Neural progenitor cell (in vitro differentiated cells): ENCODE measurements around the gene CREBBP. TPM values are rescaled to one million over a fixed set of nuclear protein-coding genes. Genes with fewer than 3 reads are reported as not detected.

Experiments used
- DNase-seq: peaks from one replicate; pipeline ENCODE4 v3.0.0-alpha.2; 2016; ENCODE audit warnings: low spot score
- H2AFZ ChIP-seq: fragments of 200-600 bp; sonication (generic); replicated peaks from 2 replicates; pipeline ENCODE4 v1.6.1; 2016; ENCODE audit warnings: antibody characterized with exemption
- H3F3A ChIP-seq: fragments of 200-600 bp; sonication (generic); 2 replicates; pipeline ENCODE4 v1.6.1; 2016; ENCODE audit warnings: antibody characterized with exemption, low read depth
- H3K27ac ChIP-seq: fragments of 200-600 bp; sonication (generic); 2 replicates; pipeline ENCODE4 v1.5.1; 2016; ENCODE audit warnings: mild to moderate bottlenecking
- H3K27me3 ChIP-seq: fragments of 200-600 bp; sonication (generic); 2 replicates; pipeline ENCODE4 v1.6.1; 2016; ENCODE audit warnings: mild to moderate bottlenecking, moderate library complexity
- H3K36me3 ChIP-seq: fragments of 200-600 bp; sonication (generic); 2 replicates; pipeline ENCODE4 v1.5.1; 2016
- H3K4me1 ChIP-seq: fragments of 200-600 bp; sonication (generic); 2 replicates; pipeline ENCODE4 v1.6.1; 2016; ENCODE audit warnings: mixed run types
- H3K4me2 ChIP-seq: fragments of 200-600 bp; sonication (generic); 2 replicates; pipeline ENCODE4 v1.6.1; 2016
- H3K4me3 ChIP-seq: fragments of 200-600 bp; sonication (generic); 2 replicates; pipeline ENCODE4 v1.5.1; 2016
- H3K79me2 ChIP-seq: fragments of 200-600 bp; sonication (generic); 2 replicates; pipeline ENCODE4 v1.6.1; 2016; ENCODE audit warnings: low read depth
- H3K9ac ChIP-seq: fragments of 200-600 bp; sonication (generic); 2 replicates; pipeline ENCODE4 v1.6.1; 2016
- H3K9me3 ChIP-seq: fragments of 200-600 bp; sonication (generic); 2 replicates; pipeline ENCODE4 v1.5.1; 2016; ENCODE audit warnings: low read depth
- H4K20me1 ChIP-seq: fragments of 200-600 bp; sonication (generic); 2 replicates; pipeline ENCODE4 v1.6.1; 2016; ENCODE audit warnings: low read depth
- H3K27ac Mint-ChIP-seq: 3 replicates; pipeline ENCODE4 v1.8.0; 2021; ENCODE audit warnings: mixed read lengths
- H3K27me3 Mint-ChIP-seq: 2 replicates; pipeline ENCODE4 v1.8.0; 2022; ENCODE audit warnings: low read depth, mild to moderate bottlenecking, inconsistent platforms, moderate library complexity, mixed read lengths; ENCODE audit not compliant: insufficient read depth
- H3K36me3 Mint-ChIP-seq: 3 replicates; pipeline ENCODE4 v1.8.0; 2021; ENCODE audit warnings: mixed read lengths
- H3K4me1 Mint-ChIP-seq: 3 replicates; pipeline ENCODE4 v1.8.0; 2021; ENCODE audit warnings: mixed read lengths
- H3K4me3 Mint-ChIP-seq: 3 replicates; pipeline ENCODE4 v1.8.0; 2021; ENCODE audit warnings: mild to moderate bottlenecking, moderate library complexity, mixed read lengths
- H3K9me3 Mint-ChIP-seq: 3 replicates; pipeline ENCODE4 v1.8.0; 2020; ENCODE audit warnings: mixed read lengths
- EZH2 ChIP-seq: fragments of 200-600 bp; sonication (generic); IDR thresholded peaks from 2 replicates; pipeline ENCODE4 v1.6.1; 2017; ENCODE audit warnings: antibody characterized with exemption, mild to moderate bottlenecking, moderate library complexity
- EZH2phosphoT487 ChIP-seq: fragments of 200-600 bp; sonication (generic); IDR thresholded peaks from 2 replicates; pipeline ENCODE4 v1.6.1; 2017; ENCODE audit warnings: antibody characterized with exemption
- total RNA-seq: library from RNA; depleted of rRNA; stranded (reverse); fragments of >200 nt; gene quantifications from 2 replicates; pipeline ENCODE4 v1.2.3, GENCODE V29; 2015; ENCODE audit warnings: low replicate concordance
- TF ChIP-seq, protein P1 (sequence below): fragments of 200-600 bp; sonication (generic); IDR thresholded peaks from 2 replicates; pipeline ENCODE4 v1.5.1; 2017; ENCODE audit warnings: antibody characterized with exemption, mild to moderate bottlenecking

Gene CREBBP
- total RNA-seq, 1 donor from 2014 or later = 60.6 TPM

DNA sequence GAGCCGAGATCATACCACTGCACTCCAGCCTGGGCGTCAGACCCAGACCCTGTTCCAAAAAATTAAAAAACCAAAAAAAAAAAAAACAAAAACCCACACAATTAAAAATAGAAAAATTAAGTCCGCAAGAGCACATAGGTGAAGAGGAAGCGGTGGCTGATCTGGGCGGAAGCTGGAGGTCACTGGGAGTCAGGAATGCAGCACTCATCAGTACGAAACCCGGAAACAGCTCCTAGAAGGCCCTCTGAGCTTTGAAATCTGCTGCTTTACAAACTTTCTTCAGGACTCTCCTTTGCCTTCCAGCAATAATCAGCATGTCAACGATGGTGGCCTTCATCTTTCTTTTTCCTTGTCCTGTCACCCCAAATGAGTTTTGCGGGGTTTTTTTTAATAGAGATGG lies 192.7 kb downstream of the CREBBP start:
- no peak for DNase-seq
- no peaks in the 10 kb centered on the region for H3K9me3 ChIP-seq
- Mint-ChIP-seq H3K36me3 (peaks cover 17% of the 10 kb centered on the region), H3K27me3 (no peaks in the 10 kb centered on the region), H3K4me1 (peaks cover 6% of the 10 kb centered on the region), H3K9me3 (no peaks in the 10 kb centered on the region), H3K4me3 (no peak overlapping the region), H3K27ac (no peak overlapping the region)
- H3K27ac ChIP-seq = no peak overlapping the region
- TF ChIP-seq EZH2 = no peak
- TF ChIP-seq, protein P1, sequence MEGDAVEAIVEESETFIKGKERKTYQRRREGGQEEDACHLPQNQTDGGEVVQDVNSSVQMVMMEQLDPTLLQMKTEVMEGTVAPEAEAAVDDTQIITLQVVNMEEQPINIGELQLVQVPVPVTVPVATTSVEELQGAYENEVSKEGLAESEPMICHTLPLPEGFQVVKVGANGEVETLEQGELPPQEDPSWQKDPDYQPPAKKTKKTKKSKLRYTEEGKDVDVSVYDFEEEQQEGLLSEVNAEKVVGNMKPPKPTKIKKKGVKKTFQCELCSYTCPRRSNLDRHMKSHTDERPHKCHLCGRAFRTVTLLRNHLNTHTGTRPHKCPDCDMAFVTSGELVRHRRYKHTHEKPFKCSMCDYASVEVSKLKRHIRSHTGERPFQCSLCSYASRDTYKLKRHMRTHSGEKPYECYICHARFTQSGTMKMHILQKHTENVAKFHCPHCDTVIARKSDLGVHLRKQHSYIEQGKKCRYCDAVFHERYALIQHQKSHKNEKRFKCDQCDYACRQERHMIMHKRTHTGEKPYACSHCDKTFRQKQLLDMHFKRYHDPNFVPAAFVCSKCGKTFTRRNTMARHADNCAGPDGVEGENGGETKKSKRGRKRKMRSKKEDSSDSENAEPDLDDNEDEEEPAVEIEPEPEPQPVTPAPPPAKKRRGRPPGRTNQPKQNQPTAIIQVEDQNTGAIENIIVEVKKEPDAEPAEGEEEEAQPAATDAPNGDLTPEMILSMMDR = no peak
- no peak for TF ChIP-seq EZH2phosphoT487
- no peak overlapping the region for H2AFZ ChIP-seq
- H3K4me1 ChIP-seq = no peaks in the 10 kb centered on the region
- H3F3A ChIP-seq = no peaks in the 10 kb centered on the region
- no peak overlapping the region for H3K9ac ChIP-seq
- no peak overlapping the region for H3K4me2 ChIP-seq
- no peaks in the 10 kb centered on the region for H3K79me2 ChIP-seq
- H3K36me3 ChIP-seq = no peaks in the 10 kb centered on the region
- H3K27me3 ChIP-seq = no peaks in the 10 kb centered on the region
- H3K4me3 ChIP-seq = no peak overlapping the region
- peaks cover 15% of the 10 kb centered on the region for H4K20me1 ChIP-seq

DNA sequence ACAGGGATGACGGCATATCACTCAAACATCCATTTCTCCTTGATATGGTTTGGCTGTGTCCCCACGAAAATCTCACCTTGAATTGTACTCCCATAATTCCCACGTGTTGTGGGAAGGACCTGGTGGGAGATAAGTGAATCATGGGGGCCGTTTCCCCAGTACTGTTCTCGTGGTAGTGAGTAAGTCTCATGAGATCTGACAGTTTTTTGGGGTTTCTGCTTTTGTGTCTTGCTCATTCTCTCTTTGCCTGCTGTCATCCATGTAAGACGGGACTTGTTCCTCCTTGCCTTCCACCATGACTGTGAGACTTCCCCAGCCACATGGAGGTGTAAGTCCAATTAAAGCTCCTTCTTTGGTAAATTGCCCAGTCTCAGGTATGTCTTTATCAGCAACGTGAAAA lies 193.5 kb downstream of the CREBBP start:
- DNase-seq = no peak
- TF ChIP-seq, protein P1 = no peak
- TF ChIP-seq EZH2phosphoT487 (no peak), EZH2 (no peak)
- peaks cover under 1% of the 10 kb centered on the region for H3K36me3 ChIP-seq

DNA sequence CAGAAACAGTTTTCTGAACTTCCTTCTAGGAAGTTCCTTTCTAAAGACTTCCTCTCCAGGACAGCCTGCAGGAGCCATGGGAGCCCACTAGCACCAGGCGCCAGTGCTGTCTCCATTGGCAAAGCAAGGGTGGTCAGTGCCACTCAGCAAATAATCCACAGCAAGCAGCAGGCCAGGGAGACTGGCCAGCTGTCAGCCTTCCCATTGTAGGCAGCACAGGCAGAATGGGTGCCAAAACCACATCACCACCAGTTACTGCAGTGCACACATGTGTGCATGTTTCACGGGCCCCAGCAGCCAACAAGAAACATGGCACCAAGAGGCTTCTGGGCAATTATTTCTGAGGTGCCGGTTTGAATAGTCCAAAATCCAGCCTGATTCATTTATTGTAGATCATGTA lies 199.3 kb downstream of the CREBBP start:
- peaks cover 3% of the 10 kb centered on the region for H3K27me3 Mint-ChIP-seq
- Histone ChIP-seq H3K4me1 (no peaks in the 10 kb centered on the region), H3K4me3 (no peak overlapping the region), H3K9ac (no peak overlapping the region), H3K27me3 (no peaks in the 10 kb centered on the region), H3F3A (no peaks in the 10 kb centered on the region), H3K9me3 (no peaks in the 10 kb centered on the region), H4K20me1 (no peaks in the 10 kb centered on the region), H3K4me2 (no peak overlapping the region), H3K27ac (no peak overlapping the region), H3K79me2 (no peaks in the 10 kb centered on the region), H3K36me3 (peaks cover 5% of the 10 kb centered on the region), H2AFZ (no peak overlapping the region)
- no peaks in the 10 kb centered on the region for H3K4me1 Mint-ChIP-seq
- H3K4me3 Mint-ChIP-seq = no peak overlapping the region
- H3K9me3 Mint-ChIP-seq = no peaks in the 10 kb centered on the region
- TF ChIP-seq EZH2 (no peak), EZH2phosphoT487 (no peak)
- TF ChIP-seq, protein P1 = no peak
- no peak for DNase-seq
- H3K36me3 Mint-ChIP-seq = peaks cover 29% of the 10 kb centered on the region
- no peak overlapping the region for H3K27ac Mint-ChIP-seq

More for the DNA sequence above, 193.5 kb downstream of the CREBBP start:
- no peak overlapping the region for H3K9ac ChIP-seq
- H3K4me1 Mint-ChIP-seq = peaks cover 6% of the 10 kb centered on the region
- H3K36me3 Mint-ChIP-seq = peaks cover 18% of the 10 kb centered on the region
- no peaks in the 10 kb centered on the region for H3K27me3 ChIP-seq
- H3K9me3 ChIP-seq = no peaks in the 10 kb centered on the region
- no peak overlapping the region for H3K4me3 ChIP-seq
- H3K4me3 Mint-ChIP-seq = no peak overlapping the region
- no peaks in the 10 kb centered on the region for H3K4me1 ChIP-seq
- H4K20me1 ChIP-seq = peaks cover 14% of the 10 kb centered on the region
- H3K27ac Mint-ChIP-seq = no peak overlapping the region
- no peaks in the 10 kb centered on the region for H3K9me3 Mint-ChIP-seq
- no peak overlapping the region for H3K4me2 ChIP-seq
- H2AFZ ChIP-seq = no peak overlapping the region
- H3K27me3 Mint-ChIP-seq = no peaks in the 10 kb centered on the region
- no peaks in the 10 kb centered on the region for H3F3A ChIP-seq
- H3K27ac ChIP-seq = no peak overlapping the region
- no peaks in the 10 kb centered on the region for H3K79me2 ChIP-seq
